WERI-Rb-1 (cell line): ENCODE measurements around the gene LRRC58.

ENCODE experiments used
- DNase-seq: peaks from one replicate; pipeline ENCODE4 v3.0.0-alpha.2; 2020
- H3K27ac ChIP-seq: fragments of 250-450 bp; sonication (Bioruptor Pico); 2 replicates; pipeline ENCODE4 v1.5.1; 2020; ENCODE audit warnings: mild to moderate bottlenecking, moderate library complexity
- H3K27me3 ChIP-seq: fragments of 250-450 bp; sonication (Bioruptor Pico); 2 replicates; pipeline ENCODE4 v1.5.1; 2021; ENCODE audit warnings: mild to moderate bottlenecking, low read depth, moderate library complexity; ENCODE audit not compliant: insufficient read depth, severe bottlenecking
- H3K36me3 ChIP-seq: fragments of 250-450 bp; sonication (Bioruptor Pico); 2 replicates; pipeline ENCODE4 v1.5.1; 2020; ENCODE audit warnings: mild to moderate bottlenecking, moderate library complexity
- H3K4me3 ChIP-seq: 2 replicates; pipeline ENCODE4 v1.5.1; 2011; ENCODE audit warnings: low read depth, mild to moderate bottlenecking, control low read depth, low read length
- H3K9me3 ChIP-seq: fragments of 250-450 bp; sonication (Bioruptor Pico); 2 replicates; pipeline ENCODE4 v1.5.1; 2021; ENCODE audit warnings: mild to moderate bottlenecking, moderate library complexity; ENCODE audit not compliant: severe bottlenecking
- TF ChIP-seq, protein P1 (sequence below): IDR thresholded peaks from 2 replicates; pipeline ENCODE4 v1.5.1; 2011; ENCODE audit warnings: low read depth, mild to moderate bottlenecking, control low read depth, inconsistent platforms, low read length

Gene LRRC58

DNA sequence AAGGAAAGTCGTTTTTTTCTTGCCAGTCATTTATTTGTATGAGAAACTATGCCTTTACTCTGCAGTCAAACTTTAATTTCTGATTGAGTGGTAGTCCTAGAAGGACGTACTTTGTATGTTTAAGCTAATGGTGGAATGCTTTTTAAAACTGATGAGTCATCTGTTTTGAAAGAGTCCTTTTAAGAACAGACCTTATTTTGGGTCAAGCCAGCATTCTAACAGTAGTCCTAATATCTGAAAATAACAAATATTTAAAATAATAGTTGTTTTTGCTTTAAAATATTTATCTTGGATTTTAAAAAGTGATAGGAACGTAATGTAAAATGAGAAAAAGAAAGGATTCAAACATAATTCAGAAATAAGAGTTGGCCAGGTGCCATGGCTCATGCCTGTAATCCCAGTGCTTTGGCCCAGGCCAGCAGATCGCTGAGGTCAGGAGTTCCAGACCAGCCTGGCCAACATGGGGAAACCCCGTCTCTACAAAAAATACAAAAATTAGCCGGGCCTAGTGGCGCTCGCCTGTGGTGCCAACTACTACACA is 1.3 kb upstream of the LRRC58 start:
- TF ChIP-seq, protein P1, sequence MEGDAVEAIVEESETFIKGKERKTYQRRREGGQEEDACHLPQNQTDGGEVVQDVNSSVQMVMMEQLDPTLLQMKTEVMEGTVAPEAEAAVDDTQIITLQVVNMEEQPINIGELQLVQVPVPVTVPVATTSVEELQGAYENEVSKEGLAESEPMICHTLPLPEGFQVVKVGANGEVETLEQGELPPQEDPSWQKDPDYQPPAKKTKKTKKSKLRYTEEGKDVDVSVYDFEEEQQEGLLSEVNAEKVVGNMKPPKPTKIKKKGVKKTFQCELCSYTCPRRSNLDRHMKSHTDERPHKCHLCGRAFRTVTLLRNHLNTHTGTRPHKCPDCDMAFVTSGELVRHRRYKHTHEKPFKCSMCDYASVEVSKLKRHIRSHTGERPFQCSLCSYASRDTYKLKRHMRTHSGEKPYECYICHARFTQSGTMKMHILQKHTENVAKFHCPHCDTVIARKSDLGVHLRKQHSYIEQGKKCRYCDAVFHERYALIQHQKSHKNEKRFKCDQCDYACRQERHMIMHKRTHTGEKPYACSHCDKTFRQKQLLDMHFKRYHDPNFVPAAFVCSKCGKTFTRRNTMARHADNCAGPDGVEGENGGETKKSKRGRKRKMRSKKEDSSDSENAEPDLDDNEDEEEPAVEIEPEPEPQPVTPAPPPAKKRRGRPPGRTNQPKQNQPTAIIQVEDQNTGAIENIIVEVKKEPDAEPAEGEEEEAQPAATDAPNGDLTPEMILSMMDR, result no peak
- peak overlapping the region; percentile 88 for H3K4me3 ChIP-seq
- H3K27me3 ChIP-seq, result no peaks in the 10 kb centered on the region
- no peak for DNase-seq
- H3K9me3 ChIP-seq, result no peaks in the 10 kb centered on the region
- H3K27ac ChIP-seq, result no peak overlapping the region
- H3K36me3 ChIP-seq, result peaks cover 26% of the 10 kb centered on the region

DNA sequence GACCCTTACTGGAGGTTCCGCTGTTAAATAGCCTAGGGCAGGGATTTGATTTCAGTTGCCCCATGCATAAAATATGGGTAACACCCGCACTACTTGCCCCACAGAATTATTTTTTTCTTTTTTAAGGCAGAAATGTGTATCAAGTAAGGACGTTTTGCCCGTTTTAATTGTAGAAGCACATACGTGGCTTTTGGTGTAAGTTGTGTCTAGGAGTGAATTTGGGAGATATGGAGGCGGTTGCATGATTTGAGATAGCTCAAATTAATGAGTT is 636 bp upstream of the LRRC58 start:
- H3K36me3 ChIP-seq, result peaks cover 32% of the 10 kb centered on the region
- H3K4me3 ChIP-seq, result peak overlapping the region; percentile 88
- H3K9me3 ChIP-seq, result no peaks in the 10 kb centered on the region
- no peak for DNase-seq
- peak overlapping the region; percentile 94 for H3K27ac ChIP-seq
- no peaks in the 10 kb centered on the region for H3K27me3 ChIP-seq
- TF ChIP-seq, protein P1, result no peak

DNA sequence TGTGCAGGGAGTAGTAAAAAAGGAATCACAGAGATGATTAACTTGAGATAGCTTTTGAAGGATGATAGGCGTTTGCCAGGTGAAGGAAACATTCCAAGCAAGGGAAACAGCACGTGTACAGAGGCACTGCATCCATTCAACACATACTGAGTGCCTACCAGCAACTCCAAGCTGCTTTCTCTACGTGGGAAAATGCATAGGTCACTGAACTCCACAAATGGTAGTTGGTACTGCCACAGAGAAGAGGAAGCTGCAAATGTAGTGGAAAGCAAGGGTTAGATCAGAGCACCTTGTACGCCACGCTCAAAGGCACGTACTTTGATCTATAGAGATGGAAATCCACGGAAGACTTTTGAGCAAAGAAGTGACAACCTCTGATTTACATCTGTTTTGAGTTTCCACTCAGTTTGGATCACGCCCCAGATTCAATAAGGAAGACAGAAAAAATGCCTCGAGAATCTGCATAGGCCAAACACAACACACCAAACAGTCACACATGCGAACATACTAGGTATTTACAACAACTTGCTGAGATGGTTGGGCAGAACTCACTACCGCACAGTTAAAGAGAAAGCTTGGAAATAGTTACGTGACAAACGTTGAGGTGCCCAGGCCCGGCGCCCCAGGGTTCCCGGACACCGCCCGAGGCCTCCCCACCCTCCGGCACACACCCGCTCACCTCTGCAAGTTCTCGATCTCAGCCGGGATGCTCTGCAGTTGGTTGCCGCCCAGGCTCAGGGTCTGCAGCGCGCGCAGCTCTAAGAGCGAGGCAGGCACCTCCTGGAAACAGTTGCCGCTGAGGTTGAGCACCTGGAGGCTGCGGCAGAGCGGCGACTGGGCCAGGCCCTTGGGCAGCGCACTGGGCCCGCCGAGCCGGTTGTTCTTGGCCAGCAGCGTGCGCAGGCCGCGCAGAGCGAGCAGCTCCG is 826 bp downstream of the LRRC58 start:
- H3K9me3 ChIP-seq, result no peaks in the 10 kb centered on the region
- H3K27ac ChIP-seq, result peak overlapping the region; percentile 94
- no peaks in the 10 kb centered on the region for H3K27me3 ChIP-seq
- H3K36me3 ChIP-seq, result peaks cover 45% of the 10 kb centered on the region
- TF ChIP-seq, protein P1, result no peak
- H3K4me3 ChIP-seq, result peak overlapping the region; percentile 88
- DNase-seq, result no peak

DNA sequence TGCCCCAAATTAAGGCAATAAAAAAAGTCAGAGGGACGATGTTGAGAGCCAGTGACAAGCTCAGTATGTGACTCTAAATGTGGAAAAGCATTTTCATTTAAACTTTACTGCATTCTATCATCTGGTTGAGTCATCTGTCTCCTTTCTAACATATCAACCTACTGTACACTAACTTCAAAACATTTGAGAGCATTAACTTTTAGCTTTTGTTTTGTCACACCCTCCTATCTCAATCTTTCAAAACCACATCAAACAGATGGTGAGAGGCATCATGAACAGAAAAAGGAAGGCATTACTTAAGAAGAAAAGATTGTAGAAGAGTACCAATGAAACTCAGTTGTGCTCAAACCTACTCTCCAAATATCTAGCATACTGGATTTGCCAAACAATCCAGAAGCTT is 4.8 kb downstream of the LRRC58 start:
- no peak for DNase-seq
- Histone ChIP-seq H3K27ac (no peak overlapping the region), H3K4me3 (no peak overlapping the region), H3K9me3 (no peaks in the 10 kb centered on the region), H3K36me3 (peaks cover 63% of the 10 kb centered on the region), H3K27me3 (no peaks in the 10 kb centered on the region)
- TF ChIP-seq, protein P1, result no peak

DNA sequence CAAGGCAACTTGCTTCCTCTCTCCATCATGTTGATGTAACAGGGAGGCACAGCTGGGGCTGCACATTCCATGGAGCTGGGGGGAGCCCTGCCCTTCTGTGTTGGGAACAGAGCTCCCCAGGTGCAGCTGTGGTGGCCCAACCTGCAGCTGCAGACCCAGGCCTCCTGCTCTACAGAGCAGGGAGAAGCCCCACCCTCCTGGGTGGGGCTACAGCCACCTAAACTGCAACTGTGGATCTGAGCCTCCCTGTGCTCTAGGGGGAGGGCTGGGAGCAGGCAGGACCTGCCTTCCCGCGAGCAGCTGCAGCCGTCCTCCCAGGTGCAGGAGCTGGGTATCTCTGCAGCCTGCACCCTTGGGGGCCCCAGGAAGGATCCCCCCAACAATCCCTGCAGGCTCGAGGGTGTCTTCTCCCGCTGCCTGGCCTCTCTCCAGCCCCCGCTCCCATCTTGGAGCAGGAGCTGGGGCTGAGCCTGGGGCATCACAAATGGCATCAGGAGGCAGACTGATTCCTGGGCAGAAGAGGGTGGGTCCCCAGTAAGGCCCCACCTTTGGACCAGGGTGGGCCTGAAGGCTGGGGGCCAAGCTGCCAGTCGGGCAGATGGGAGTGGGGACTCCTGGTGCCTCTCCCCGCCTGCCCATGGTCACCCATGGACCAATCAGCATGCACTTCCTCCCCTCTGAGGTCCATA is 7.4 kb downstream of the LRRC58 start:
- Histone ChIP-seq H3K4me3 (no peak overlapping the region), H3K9me3 (no peaks in the 10 kb centered on the region), H3K27ac (no peak overlapping the region), H3K27me3 (no peaks in the 10 kb centered on the region), H3K36me3 (peaks cover 61% of the 10 kb centered on the region)
- TF ChIP-seq, protein P1, result no peak
- DNase-seq, result no peak
